GM12878 (cell line): Measurements from ENCODE around the gene RASAL3. TPM values are rescaled to one million over a fixed set of nuclear protein-coding genes. Genes with fewer than 3 reads are reported as not detected.

Experiments used
- BCL3 ChIP-seq: IDR thresholded peaks from 2 replicates; pipeline ENCODE4 v1.6.1; 2011; ENCODE audit warnings: borderline replicate concordance, low read depth, mild to moderate bottlenecking, moderate library complexity, low read length; ENCODE audit not compliant: insufficient read depth, poor library complexity, severe bottlenecking
- BMI1 ChIP-seq: fragments of 450-650 bp; IDR thresholded peaks from 2 replicates; pipeline ENCODE4 v1.6.1; 2016; ENCODE audit warnings: mild to moderate bottlenecking, moderate library complexity, borderline replicate concordance
- CBX3 ChIP-seq: fragments of 200-600 bp; sonication (generic); IDR thresholded peaks from 2 replicates; pipeline ENCODE4 v1.6.1; 2016; ENCODE audit warnings: low read depth, borderline replicate concordance
- CEBPB ChIP-seq, 2 experiments: fragments of 150-350 bp in 1 of 2; IDR thresholded peaks; 2 replicates each; pipeline ENCODE4 v1.6.1; 2012 to 2014; ENCODE audit warnings: low read depth in 2 of 2, low read length in 2 of 2, borderline replicate concordance in 1 of 2, inconsistent platforms in 1 of 2
- CREM ChIP-seq: IDR thresholded peaks from 2 replicates; pipeline ENCODE4 v1.6.1; 2014; ENCODE audit warnings: antibody characterized with exemption, low read depth
- GABPA ChIP-seq: IDR thresholded peaks from 2 replicates; pipeline ENCODE4 v1.6.1; 2014; ENCODE audit warnings: antibody characterized with exemption, low read depth, mild to moderate bottlenecking, inconsistent platforms
- IRF4 ChIP-seq: IDR thresholded peaks from 2 replicates; pipeline ENCODE4 v1.6.1; 2011; ENCODE audit warnings: low read depth, low read length
- MYB ChIP-seq: fragments of 150-350 bp; IDR thresholded peaks from 2 replicates; pipeline ENCODE4 v1.6.1; 2014; ENCODE audit warnings: mild to moderate bottlenecking, low read depth, low read length, borderline replicate concordance
- NFXL1 ChIP-seq: fragments of 450-650 bp; IDR thresholded peaks from 2 replicates; pipeline ENCODE4 v1.6.1; 2017; ENCODE audit warnings: antibody characterized with exemption, mild to moderate bottlenecking, borderline replicate concordance
- NFYA ChIP-seq: IDR thresholded peaks from 2 replicates; pipeline ENCODE4 v1.6.1; 2011; ENCODE audit warnings: low read depth, mild to moderate bottlenecking, low read length, improper control_type of control experiment, borderline replicate concordance
- NFYB ChIP-seq: IDR thresholded peaks from 2 replicates; pipeline ENCODE4 v1.6.1; 2011; ENCODE audit warnings: low read depth, mild to moderate bottlenecking, low read length, improper control_type of control experiment, moderate library complexity; ENCODE audit not compliant: insufficient read depth
- NR2C1 ChIP-seq: fragments of 450-650 bp; IDR thresholded peaks from 2 replicates; pipeline ENCODE4 v1.6.1; 2017; ENCODE audit warnings: antibody characterized with exemption, mild to moderate bottlenecking, moderate library complexity
- NRF1 ChIP-seq: conservative IDR thresholded peaks from 2 replicates; pipeline ENCODE4 v1.6.1; 2011; ENCODE audit warnings: mild to moderate bottlenecking, low read depth, low read length, improper control_type of control experiment
- PAX8 ChIP-seq: fragments of 450-650 bp; IDR thresholded peaks from 2 replicates; pipeline ENCODE4 v1.6.1; 2017; ENCODE audit warnings: mild to moderate bottlenecking, moderate library complexity
- PBX3 ChIP-seq: IDR thresholded peaks from 2 replicates; pipeline ENCODE4 v1.6.1; 2011; ENCODE audit warnings: mild to moderate bottlenecking, low read depth, low read length, moderate library complexity; ENCODE audit not compliant: insufficient replicate concordance
- RB1 ChIP-seq: fragments of 450-650 bp; formaldehyde crosslinking; IDR thresholded peaks from 2 replicates; pipeline ENCODE4 v1.6.1; 2017; ENCODE audit warnings: mild to moderate bottlenecking, borderline replicate concordance
- RFX5 ChIP-seq: IDR thresholded peaks from 2 replicates; pipeline ENCODE4 v1.6.1; 2011; ENCODE audit warnings: low read depth, low read length, improper control_type of control experiment
- SIX5 ChIP-seq: IDR thresholded peaks from 2 replicates; pipeline ENCODE4 v1.6.1; 2011; ENCODE audit warnings: mild to moderate bottlenecking, low read depth, low read length, moderate library complexity; ENCODE audit not compliant: severe bottlenecking
- TAF1 ChIP-seq: IDR thresholded peaks from 2 replicates; pipeline ENCODE4 v1.6.1; 2011; ENCODE audit warnings: mild to moderate bottlenecking, low read depth, low read length, borderline replicate concordance
- YY1 ChIP-seq: IDR thresholded peaks from 2 replicates; pipeline ENCODE4 v1.6.1; 2011; ENCODE audit warnings: low read depth, mild to moderate bottlenecking, low read length
- ZBTB33 ChIP-seq: fragments of 450-650 bp; IDR thresholded peaks from 2 replicates; pipeline ENCODE4 v1.6.1; 2017; ENCODE audit warnings: mild to moderate bottlenecking
- ZNF687 ChIP-seq: fragments of 450-650 bp; IDR thresholded peaks from 2 replicates; pipeline ENCODE4 v1.6.1; 2017; ENCODE audit warnings: mild to moderate bottlenecking, moderate library complexity
- polyA plus RNA-seq, 11 experiments: library from polyadenylated mRNA; depleted of rRNA in 4 of 11; unstranded in 6 of 11; stranded (reverse) in 5 of 11; fragments of >200 nt; fragmentation: Nextera tagmentation in 4 of 11; fragmentation: Illumina TruSeq in 1 of 11; extraction: Ambion mirVana in 4 of 11; extraction: Trizol in 1 of 11; gene quantifications; 1 replicate in 1 of 11; 2 replicates in 10 of 11; pipeline versions ENCODE4 v1.2.1 to v1.2.3, GENCODE V29; 2011 to 2016; ENCODE audit warnings: inconsistent platforms in 2 of 11, missing spikeins in 2 of 11, low read depth in 1 of 11
- total RNA-seq, 4 experiments: library from RNA; depleted of rRNA in 3 of 4; stranded (reverse); fragments of >200 nt in 3 of 4; fragmentation: Illumina TruSeq in 1 of 4; extraction: Trizol in 1 of 4; gene quantifications; 2 replicates each; pipeline versions ENCODE4 v1.2.1 to v1.2.3, GENCODE V29; 2013 to 2021

The RASAL3 gene
- total and polyA plus RNA-seq, 10 of the 15 experiments (the other 5 are each of a cell fraction or from before 2014, with no cell fraction given) = 1.7 to 81.3 (median 23.2) TPM

- TF ChIP-seq SIX5 = peak; percentile 51
- no peak for TF ChIP-seq RB1
- TF ChIP-seq GABPA = no peak
- TF ChIP-seq TAF1 = no peak
- TF ChIP-seq CREM = peak; percentile 90
- no peak for TF ChIP-seq PAX8
- no peak for TF ChIP-seq NR2C1
- TF ChIP-seq BMI1 = peak; percentile 91
- TF ChIP-seq IRF4 = no peak
- no peak for TF ChIP-seq CBX3
- TF ChIP-seq ZNF687 = no peak
- TF ChIP-seq BCL3 = no peak
- TF ChIP-seq NFYA = no peak
- TF ChIP-seq CEBPB (IDR thresholded peaks at IDR 0.05; ENCODE audit: borderline replicate concordance in 1 of 2, low read depth in 2 of 2, low read length in 2 of 2) = no peak
- no peak for TF ChIP-seq ZBTB33
- TF ChIP-seq NFYB = no peak
- TF ChIP-seq PBX3 = no peak
- TF ChIP-seq MYB = no peak
- no peak for TF ChIP-seq RFX5
- TF ChIP-seq NFXL1 = no peak
- TF ChIP-seq NRF1 = no peak
- peak; percentile 94 for TF ChIP-seq YY1
Observed at GRCh38 chr19:15449620-15450527, 14.5 kb downstream of the RASAL3 start, which contains the start of gene WIZ (continued).
